ENCODE results near the gene RNF182. TPM values are rescaled to one million over a fixed set of nuclear protein-coding genes. Genes with fewer than 3 reads are reported as not detected.

The RNF182 gene
- total RNA-seq, 1 experiment from 2014 or later, result 3.7 TPM

DNA sequence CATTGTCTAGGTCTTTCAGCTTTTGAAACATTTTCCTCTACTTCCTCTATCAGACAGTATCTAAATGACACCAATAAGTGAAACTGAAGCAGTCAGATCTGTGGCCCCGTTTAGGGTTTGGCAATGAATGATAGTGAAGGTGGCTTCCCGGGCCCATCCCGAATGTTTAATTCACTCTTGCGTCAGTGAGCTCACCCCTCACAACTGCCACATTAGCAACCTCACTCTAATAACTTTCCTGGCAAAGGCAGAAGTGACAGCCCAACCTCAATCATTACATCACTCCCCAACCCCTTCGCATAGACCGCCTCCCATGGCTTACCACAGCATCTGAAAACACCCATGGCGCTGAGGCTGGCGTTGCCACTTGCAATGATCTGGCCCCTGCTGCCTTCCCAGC lies 100.4 kb downstream of the RNF182 start:
- H3K79me1 ChIP-seq (ENCODE audit: insufficient read depth, low read depth, low read length, poor library complexity, severe bottlenecking), result no peaks in the 10 kb centered on the region
- H3K9ac ChIP-seq (ENCODE audit: extremely low read depth, insufficient read length, low read length), result no peak overlapping the region
- H3T11ph ChIP-seq (ENCODE audit: low read length), result no peak overlapping the region
- no peaks in the 10 kb centered on the region for H3K23me2 ChIP-seq (ENCODE audit: insufficient read length, low read depth, low read length, poor library complexity, severe bottlenecking)
- H3K27me3 ChIP-seq (ENCODE audit: insufficient read depth, low read length), result no peaks in the 10 kb centered on the region
- H4K8ac ChIP-seq (replicated peaks; ENCODE audit: insufficient read length, low read depth, low read length), result no peak overlapping the region
- no peak overlapping the region for H4K5ac ChIP-seq (ENCODE audit: insufficient read length, low read depth, low read length)
- TF ChIP-seq, protein P1, sequence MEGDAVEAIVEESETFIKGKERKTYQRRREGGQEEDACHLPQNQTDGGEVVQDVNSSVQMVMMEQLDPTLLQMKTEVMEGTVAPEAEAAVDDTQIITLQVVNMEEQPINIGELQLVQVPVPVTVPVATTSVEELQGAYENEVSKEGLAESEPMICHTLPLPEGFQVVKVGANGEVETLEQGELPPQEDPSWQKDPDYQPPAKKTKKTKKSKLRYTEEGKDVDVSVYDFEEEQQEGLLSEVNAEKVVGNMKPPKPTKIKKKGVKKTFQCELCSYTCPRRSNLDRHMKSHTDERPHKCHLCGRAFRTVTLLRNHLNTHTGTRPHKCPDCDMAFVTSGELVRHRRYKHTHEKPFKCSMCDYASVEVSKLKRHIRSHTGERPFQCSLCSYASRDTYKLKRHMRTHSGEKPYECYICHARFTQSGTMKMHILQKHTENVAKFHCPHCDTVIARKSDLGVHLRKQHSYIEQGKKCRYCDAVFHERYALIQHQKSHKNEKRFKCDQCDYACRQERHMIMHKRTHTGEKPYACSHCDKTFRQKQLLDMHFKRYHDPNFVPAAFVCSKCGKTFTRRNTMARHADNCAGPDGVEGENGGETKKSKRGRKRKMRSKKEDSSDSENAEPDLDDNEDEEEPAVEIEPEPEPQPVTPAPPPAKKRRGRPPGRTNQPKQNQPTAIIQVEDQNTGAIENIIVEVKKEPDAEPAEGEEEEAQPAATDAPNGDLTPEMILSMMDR (conservative IDR thresholded peaks at IDR 0.05), result no peak
- no peaks in the 10 kb centered on the region for H3K9me3 ChIP-seq (ENCODE audit: control insufficient read depth, low read depth, low read length)
- DNase-seq, result no peak
- H3K79me2 ChIP-seq (ENCODE audit: insufficient read depth, low read length), result no peaks in the 10 kb centered on the region
- WGBS (ENCODE audit: extremely low coverage, insufficient read length, low lambda C conversion rate), result no CpG with 5 or more reads among the region's 8 CpGs
- no peak overlapping the region for H3K27ac ChIP-seq (ENCODE audit: insufficient read length, low read depth, low read length)
- H3K36me3 Mint-ChIP-seq (ENCODE audit: insufficient read depth in 1 of 3, low read depth in 3 of 3), result peaks cover 0 to 4% (median 3%) of the 10 kb centered on the region in 3 experiments; a peak in 3 of 7 replicates
- peaks cover 4% of the 10 kb centered on the region in 2 experiments; a peak in 2 of 5 replicates for H3K9me3 Mint-ChIP-seq
- no peak overlapping the region for H2BK12ac ChIP-seq (ENCODE audit: insufficient read length, low read depth, low read length)
- H2BK20ac ChIP-seq (ENCODE audit: low read depth, low read length, poor library complexity, severe bottlenecking), result no peak overlapping the region
- no peak overlapping the region for H3K4me2 ChIP-seq (ENCODE audit: insufficient read depth, insufficient read length, low read length)
- no peak overlapping the region for H3K4ac ChIP-seq (ENCODE audit: low read depth, low read length)
- no peak overlapping the region for H3K14ac ChIP-seq (ENCODE audit: insufficient read depth, low read length)
- H3K56ac ChIP-seq (ENCODE audit: insufficient read length, low read depth, low read length), result no peak overlapping the region
- no peak overlapping the region for H2AK5ac ChIP-seq (ENCODE audit: insufficient read length, low read length)
- H4K20me1 ChIP-seq (ENCODE audit: control insufficient read depth, insufficient read depth, insufficient read length), result no peaks in the 10 kb centered on the region
- peaks cover 18% of the 10 kb centered on the region for H3K27me3 Mint-ChIP-seq (ENCODE audit: low read depth)
- H2BK120ac ChIP-seq (ENCODE audit: low read depth, low read length, poor library complexity, severe bottlenecking), result no peak overlapping the region
- H3K18ac ChIP-seq (ENCODE audit: insufficient read length, low read depth, low read length), result no peak overlapping the region
- no peak overlapping the region for H2BK15ac ChIP-seq (ENCODE audit: low read depth, low read length)
- H2AFZ ChIP-seq (ENCODE audit: low read length), result no peak overlapping the region
- H3K4me1 ChIP-seq (ENCODE audit: insufficient read depth, low read length), result peaks cover 7% of the 10 kb centered on the region
- H4K91ac ChIP-seq (ENCODE audit: insufficient read length, low read depth, low read length), result no peak overlapping the region
- H3K4me3 Mint-ChIP-seq, result no peak overlapping the region
- H3K23ac ChIP-seq (ENCODE audit: insufficient read length, low read depth, low read length), result no peak overlapping the region
- H3K27ac Mint-ChIP-seq, result no peak overlapping the region
- peaks cover 30 to 32% of the 10 kb centered on the region in 2 experiments for H3K4me1 Mint-ChIP-seq
- no peak overlapping the region for H2BK5ac ChIP-seq (ENCODE audit: insufficient read length, low read length)
